ENCODE measurements around the gene PRM1. TPM values are rescaled to one million over a fixed set of nuclear protein-coding genes. Genes with fewer than 3 reads are reported as not detected.

PRM1 gene
- total and polyA plus RNA-seq, 2 of the 8 experiments (the other 6 are each of a cell fraction or from before 2014, with no cell fraction given): 0.54 to 0.82 TPM

- peak overlapping the region; percentile 98; the same call in 1 of the 2 replicates for H2BK15ac ChIP-seq (ENCODE audit: low read length)
- TF ChIP-seq SIX5 (IDR thresholded peaks at IDR 0.05; ENCODE audit: low read depth, low read length) (no peak), BRCA1 (IDR thresholded peaks at IDR 0.05; ENCODE audit: low read depth, low read length) (no peak), ATF2 (IDR thresholded peaks at IDR 0.05; ENCODE audit: low read length) (no peak), MAX (IDR thresholded peaks at IDR 0.05) (no peak), KDM1A (IDR thresholded peaks at IDR 0.05; ENCODE audit: borderline replicate concordance, low read length) (peak; percentile 91)
- peak overlapping the region; percentile 93 for H2BK20ac ChIP-seq (ENCODE audit: low read length)
- peak overlapping the region; percentile 76; the same call in 1 of the 2 replicates for H2AK5ac ChIP-seq (ENCODE audit: low read depth, low read length)
- no peak for FAIRE-seq
- no peak overlapping the region for H3K27ac ChIP-seq (ENCODE audit: low read depth, low read length)
- peak overlapping the region; percentile 13; the same call in 1 of the 2 replicates for H2BK5ac ChIP-seq (ENCODE audit: low read depth, low read length)
- H3K23me2 ChIP-seq (ENCODE audit: low read depth, low read length): peaks cover 8% of the 10 kb centered on the region
- H2AFZ ChIP-seq (ENCODE audit: low read length): no peak overlapping the region
- no peak overlapping the region for H3K14ac ChIP-seq (ENCODE audit: insufficient read length)
- H3K36me3 ChIP-seq (ENCODE audit: control insufficient read depth in 2 of 4, insufficient read depth in 4 of 4, low read length in 3 of 4): no peaks in the 10 kb centered on the region
- H4K8ac ChIP-seq (ENCODE audit: extremely low read depth, insufficient read depth, low read length): no peak overlapping the region; the same call in 1 of the 2 replicates
- H3K4ac ChIP-seq (replicated peaks; ENCODE audit: insufficient read length, low read depth, low read length): peak overlapping the region; percentile 79
- H3K18ac ChIP-seq (ENCODE audit: extremely low read depth, low read length): peak overlapping the region; percentile 78
- CTCF ChIA-PET (ENCODE audit: partially characterized antibody): interaction anchor here (1.0 to 2.8 kb wide), 7 partner anchors 11 to 123 kb away, joined by 3 to 10 read pairs (median 4); no protein-coding TSS in a partner anchor
- no peaks in the 10 kb centered on the region for H3K27me3 ChIP-seq (replicated peaks in 1 of 4; ENCODE audit: control insufficient read depth in 3 of 4, extremely low read depth in 1 of 4, insufficient read depth in 3 of 4, low read length in 3 of 4)
- H3K79me2 ChIP-seq (ENCODE audit: control insufficient read depth in 1 of 2, insufficient read depth in 2 of 2, low read length in 2 of 2): no peaks in the 10 kb centered on the region
- peak overlapping the region; percentile 77 for H4K91ac ChIP-seq (replicated peaks; ENCODE audit: insufficient read length, low read length)
- H4K5ac ChIP-seq (ENCODE audit: insufficient read length, low read depth, low read length): no peak overlapping the region
- H2BK12ac ChIP-seq (ENCODE audit: low read depth, low read length): peak overlapping the region; percentile 84
- H3K9ac ChIP-seq (replicated peaks in 1 of 4; ENCODE audit: extremely low read depth in 1 of 4, low read depth in 3 of 4, low read length in 3 of 4): no peak overlapping the region
- no peaks in the 10 kb centered on the region for H4K20me1 ChIP-seq (replicated peaks in 1 of 2; ENCODE audit: control insufficient read depth in 1 of 2, insufficient read depth in 2 of 2, low read length in 2 of 2)
- H3K9me3 ChIP-seq (ENCODE audit: insufficient read depth in 2 of 2, low read depth in 1 of 2, low read length in 1 of 2): no peaks in the 10 kb centered on the region
- H3K4me3 ChIP-seq (ENCODE audit: extremely low read depth in 1 of 4, insufficient read depth in 2 of 4, low read depth in 3 of 4, low read length in 4 of 4): no peak overlapping the region
- H3K79me1 ChIP-seq (ENCODE audit: low read depth, low read length): no peaks in the 10 kb centered on the region
- peak overlapping the region; percentile 25 for H2BK120ac ChIP-seq (replicated peaks; ENCODE audit: low read depth, low read length)
- H3K4me1 ChIP-seq (replicated peaks in 1 of 4; ENCODE audit: control insufficient read depth in 3 of 4, insufficient read depth in 4 of 4, low read length in 3 of 4): peaks cover 15 to 24% (median 16%) of the 10 kb centered on the region in 4 experiments
- WGBS, 2 experiments (ENCODE audit: extremely low coverage in 1 of 2, insufficient coverage in 1 of 2, insufficient read length in 1 of 2, insufficient replicate concordance in 2 of 2, low coverage in 1 of 2, low lambda C conversion rate in 2 of 2, missing lambda C conversion rate in 1 of 2): 96% methylated on average over 8 of the region's 8 CpGs; no CpG with 5 or more reads in 1 of the 2 experiments
- H3K4me2 ChIP-seq (ENCODE audit: insufficient read depth in 1 of 2, low read depth in 2 of 2, low read length in 2 of 2): no peak overlapping the region
- H3K56ac ChIP-seq (replicated peaks; ENCODE audit: insufficient read length, low read depth, low read length): no peak overlapping the region
- POLR2A ChIA-PET (ENCODE audit: partially characterized antibody): interaction anchor here (0.9 to 4.6 kb wide), 8 partner anchors 10 to 88 kb away, joined by 3 to 25 read pairs (median 4); partner anchors contain the start of gene SOCS1
- no peak overlapping the region for H3K23ac ChIP-seq (ENCODE audit: insufficient read length)
- DNase-seq (ENCODE audit: low read depth in 1 of 2, low spot score in 2 of 2): no peak
Measured at GRCh38 chr16:11318817-11319216, 37.7 kb upstream of the PRM1 start.

All from H1 (cell line).